ENCODE measurements around the gene ZBTB26.

ZBTB26 gene, protein sequence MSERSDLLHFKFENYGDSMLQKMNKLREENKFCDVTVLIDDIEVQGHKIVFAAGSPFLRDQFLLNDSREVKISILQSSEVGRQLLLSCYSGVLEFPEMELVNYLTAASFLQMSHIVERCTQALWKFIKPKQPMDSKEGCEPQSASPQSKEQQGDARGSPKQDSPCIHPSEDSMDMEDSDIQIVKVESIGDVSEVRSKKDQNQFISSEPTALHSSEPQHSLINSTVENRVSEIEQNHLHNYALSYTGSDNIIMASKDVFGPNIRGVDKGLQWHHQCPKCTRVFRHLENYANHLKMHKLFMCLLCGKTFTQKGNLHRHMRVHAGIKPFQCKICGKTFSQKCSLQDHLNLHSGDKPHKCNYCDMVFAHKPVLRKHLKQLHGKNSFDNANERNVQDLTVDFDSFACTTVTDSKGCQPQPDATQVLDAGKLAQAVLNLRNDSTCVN

DNA sequence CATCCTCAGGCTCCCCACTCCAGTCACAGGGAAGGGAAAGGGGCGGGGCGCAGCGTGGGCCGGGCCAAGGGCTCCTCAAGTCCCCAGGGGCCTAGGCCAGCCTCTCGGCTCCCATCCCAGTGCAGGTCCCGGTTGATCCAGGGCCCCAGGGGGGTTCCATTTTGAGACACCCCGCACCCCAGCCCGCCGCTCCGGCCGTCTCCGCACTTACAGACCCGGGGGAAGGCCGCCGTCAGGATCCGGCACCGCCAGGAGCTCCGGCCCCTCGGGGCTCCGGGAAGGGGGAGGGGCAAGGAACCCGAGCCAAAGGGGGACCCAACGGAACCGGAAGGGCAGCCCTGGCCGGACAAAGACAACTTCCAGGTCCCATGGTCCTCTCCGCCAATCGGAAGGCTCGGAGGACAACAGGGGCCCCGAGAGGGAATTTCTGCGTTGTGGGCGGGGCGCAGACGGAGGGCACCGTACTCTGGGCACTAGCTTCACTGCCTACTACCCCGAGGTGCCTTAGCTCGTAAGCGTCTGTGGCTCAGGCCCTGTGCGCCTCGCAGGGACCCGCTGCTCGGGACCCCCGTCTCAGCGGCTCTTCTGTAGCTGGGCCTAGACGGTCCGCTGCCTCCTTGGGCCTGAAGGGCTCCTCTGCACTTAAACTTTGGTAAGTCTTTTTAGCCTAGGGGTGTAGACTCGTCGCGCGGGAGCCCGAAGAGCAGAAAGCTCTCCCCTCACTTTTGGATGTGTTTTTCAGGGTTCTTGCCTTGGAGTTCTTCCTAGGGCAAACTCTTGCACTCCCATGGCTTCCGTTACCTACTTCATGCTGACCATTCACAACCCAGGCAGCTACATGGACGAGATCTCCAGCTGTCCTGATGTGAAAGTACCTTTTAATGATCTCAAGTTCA lies at the start of gene ZBTB26:
TSS of gene ZBTB26 (minus strand) at position 287 of the 896 bp plus-strand sequence. CDS start 11,578 bp downstream, outside the sequence.
- peak; percentile 98 for DNase-seq

DNA sequence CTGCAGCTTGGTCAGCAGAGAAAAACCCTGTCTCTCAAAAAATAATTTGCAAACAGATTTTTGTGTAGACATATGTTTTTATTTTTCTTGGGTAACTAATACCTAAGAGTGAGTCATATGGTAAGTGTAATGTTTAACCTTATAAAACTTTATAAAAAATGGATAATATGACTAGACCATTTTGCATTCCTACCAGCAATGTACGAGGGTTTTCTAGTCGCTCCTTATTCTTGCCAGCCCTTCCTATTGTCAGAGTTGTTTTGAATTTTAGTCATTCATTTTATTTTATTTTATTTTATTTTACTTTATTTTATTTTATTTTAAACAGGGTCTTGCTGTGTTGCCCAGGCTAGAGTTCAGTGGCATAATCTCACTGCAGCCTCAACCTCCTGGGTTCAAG lies 47.3 kb upstream of the ZBTB26 start:
- no peak for DNase-seq

- no peak for DNase-seq
Measured at GRCh38 chr9:122975196-122975595, 43.9 kb upstream of the ZBTB26 start.

- no peak for DNase-seq
Measured at GRCh38 chr9:122961139-122961538, 29.8 kb upstream of the ZBTB26 start.

- DNase-seq = no peak
Measured at GRCh38 chr9:122955961-122956360, 24.6 kb upstream of the ZBTB26 start.

DNA sequence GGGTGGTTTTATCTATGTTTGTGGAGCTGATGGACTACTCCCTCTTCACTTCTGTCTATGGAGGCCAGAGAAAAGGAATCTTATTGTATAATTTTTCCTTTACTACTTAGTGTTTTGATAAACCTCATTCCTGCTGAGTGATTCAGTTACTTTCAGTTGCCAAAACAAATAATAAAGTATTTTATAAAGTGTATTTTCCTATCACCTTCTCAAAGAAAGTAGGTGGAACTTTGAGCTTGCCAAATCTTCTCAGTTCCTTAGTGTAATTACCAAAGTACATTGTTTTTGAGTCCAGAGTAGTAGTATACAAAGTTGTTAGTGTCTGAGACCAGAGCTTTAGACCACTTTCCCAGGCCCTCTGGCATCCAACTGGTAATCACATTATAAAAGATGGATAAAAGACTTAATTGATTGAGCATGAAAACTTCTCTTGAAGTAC lies 23.0 kb upstream of the ZBTB26 start:
- DNase-seq = no peak

DNA sequence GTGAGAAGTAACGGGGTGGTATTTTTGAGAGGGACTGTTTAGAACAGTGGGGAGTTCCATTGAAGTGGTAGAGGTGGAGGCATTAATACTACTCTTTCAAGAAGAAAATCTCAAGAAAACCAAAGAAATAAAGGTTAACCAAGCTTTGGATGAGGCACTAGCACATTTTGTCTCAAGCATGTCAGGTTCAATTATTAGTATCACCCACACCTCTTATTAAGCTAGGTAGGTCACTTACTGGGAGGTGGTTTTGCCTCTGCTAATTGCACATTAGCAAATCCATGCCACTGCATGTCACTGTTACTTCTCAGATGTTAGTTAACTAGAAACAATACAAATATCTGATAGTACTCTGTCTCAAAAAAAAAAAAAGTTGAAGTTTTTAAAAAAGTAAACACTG lies 19.7 kb upstream of the ZBTB26 start:
- DNase-seq = no peak

DNA sequence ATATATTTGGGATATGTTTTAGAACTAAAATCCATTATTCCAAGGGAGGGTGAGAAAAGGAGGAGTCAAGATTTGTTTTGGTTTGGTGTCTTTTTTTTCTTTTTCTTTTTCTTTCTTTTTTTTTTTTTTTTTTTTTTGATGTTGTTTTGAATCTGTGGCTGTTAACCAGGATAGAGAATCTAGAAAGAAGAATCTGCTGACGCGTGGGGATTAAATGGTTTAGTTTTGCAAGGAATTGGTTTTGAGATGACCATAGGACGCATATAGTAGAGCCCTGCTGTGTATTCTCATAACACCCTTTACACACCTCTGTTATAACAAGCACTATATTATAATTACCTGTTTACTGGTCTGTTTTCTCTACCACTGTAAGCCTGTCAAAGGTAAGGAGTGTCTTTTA lies 19.0 kb upstream of the ZBTB26 start:
- no peak for DNase-seq

- DNase-seq = no peak
Measured at GRCh38 chr9:122949696-122950095, 18.4 kb upstream of the ZBTB26 start.

DNA sequence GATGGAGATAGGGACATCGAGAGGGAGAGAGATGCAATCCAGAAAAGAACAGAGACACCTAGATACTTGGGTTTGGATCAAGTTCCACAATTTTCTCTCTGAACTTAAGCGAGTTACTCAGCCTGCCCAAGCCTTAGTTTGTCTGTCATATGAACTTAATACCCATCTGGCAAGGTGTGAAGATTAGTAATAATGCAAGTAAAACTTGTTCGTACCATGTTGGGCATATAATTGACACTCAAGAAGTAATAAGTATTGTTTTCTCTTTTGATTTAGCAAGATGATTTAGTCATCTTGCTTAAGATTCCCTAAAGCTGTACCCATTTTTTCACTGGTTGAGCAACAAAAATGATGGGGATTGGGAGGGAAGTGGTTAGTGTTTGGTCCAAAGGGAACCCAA lies 17.0 kb upstream of the ZBTB26 start:
- DNase-seq = no peak

GRCh38 chr9:122946461-122947005 lies 15.2 kb upstream of the ZBTB26 start:
- DNase-seq = no peak

DNA sequence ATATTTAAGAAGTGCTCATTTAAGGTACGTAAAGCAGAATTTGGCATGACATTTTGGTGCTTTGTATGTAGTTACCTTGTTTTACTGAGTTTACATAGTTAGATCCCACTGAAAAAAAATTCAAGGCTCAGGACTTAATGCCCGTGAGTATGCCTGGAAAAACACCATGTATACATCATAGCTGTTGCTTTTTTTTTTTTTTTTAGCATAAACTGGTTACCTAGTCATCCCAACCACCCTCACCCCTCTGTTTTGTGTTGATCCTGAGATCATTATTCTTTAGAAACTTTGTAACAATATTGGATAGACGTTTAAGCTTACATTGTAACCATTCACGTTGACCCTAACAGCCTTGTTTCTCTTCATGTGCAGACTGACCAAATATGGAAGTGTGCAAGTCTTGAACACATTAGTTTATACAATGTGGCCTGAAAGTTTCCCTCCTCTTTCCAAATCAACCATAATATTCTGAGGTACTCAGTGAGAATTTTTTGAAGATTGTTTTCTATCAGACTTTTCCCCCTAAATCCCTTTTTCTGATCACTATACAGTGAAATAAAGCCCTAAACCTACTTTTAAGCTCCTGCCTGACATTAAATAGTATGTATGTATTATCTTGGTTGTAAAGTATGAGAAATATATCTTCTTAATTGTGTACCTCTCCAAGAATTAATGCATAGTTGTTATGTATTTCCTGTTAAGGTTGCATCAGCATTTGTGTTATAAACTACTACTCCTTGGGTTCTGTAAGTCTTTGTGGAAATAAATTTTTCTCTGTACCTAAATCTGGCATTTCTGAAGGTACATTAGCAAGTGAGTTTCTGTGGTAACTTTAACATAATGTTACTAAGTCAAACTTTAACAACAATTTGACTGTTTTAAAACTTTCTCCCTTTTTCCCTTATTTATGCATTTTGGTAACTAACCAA lies 13.9 kb upstream of the ZBTB26 start:
- no peak for DNase-seq

GRCh38 chr9:122941582-122942234 lies 10.4 kb upstream of the ZBTB26 start:
- peak; percentile 28 for DNase-seq

GRCh38 chr9:122940749-122941581 lies 9.7 kb upstream of the ZBTB26 start, which contains the start of gene RABGAP1:
Gene RABGAP1, plus strand, starts transcription at chr9:122941020. Its CDS starts 16,040 bp downstream, at chr9:122957060.
- DNase-seq = peak; percentile 100

DNA sequence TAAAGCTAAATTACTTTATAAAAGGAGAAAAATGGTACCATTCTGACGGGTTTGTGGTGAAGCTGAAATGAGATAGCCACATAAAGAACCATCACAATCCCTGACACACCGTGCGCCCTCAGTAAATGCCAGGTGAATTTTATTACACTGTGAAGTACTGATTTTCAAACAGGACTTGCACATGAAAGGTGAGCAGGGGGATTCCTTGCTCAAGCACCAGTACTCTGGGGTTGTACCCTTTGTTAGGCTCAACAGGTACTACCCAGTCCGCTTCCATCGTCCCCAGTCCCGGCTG lies 9.1 kb upstream of the ZBTB26 start:
- no peak for DNase-seq

DNA sequence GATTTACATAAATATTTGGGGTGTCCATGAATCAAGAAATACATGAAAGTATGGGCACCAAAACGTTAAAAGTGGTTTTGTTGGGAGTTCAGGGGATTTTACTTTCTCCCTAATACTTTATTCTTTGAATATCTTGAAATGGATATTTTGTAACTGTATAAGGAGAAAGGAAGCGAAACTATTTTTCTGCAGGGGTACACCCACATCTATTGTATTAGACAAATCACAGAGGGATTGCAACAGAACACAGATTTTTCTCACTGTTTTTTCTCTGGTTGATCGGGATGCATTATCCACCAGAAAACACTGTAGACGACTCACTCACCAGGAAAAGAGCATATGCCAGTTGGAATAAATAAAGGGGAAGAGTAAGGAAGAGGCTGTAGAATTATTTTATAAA lies 8.3 kb upstream of the ZBTB26 start:
- no peak for DNase-seq

DNA sequence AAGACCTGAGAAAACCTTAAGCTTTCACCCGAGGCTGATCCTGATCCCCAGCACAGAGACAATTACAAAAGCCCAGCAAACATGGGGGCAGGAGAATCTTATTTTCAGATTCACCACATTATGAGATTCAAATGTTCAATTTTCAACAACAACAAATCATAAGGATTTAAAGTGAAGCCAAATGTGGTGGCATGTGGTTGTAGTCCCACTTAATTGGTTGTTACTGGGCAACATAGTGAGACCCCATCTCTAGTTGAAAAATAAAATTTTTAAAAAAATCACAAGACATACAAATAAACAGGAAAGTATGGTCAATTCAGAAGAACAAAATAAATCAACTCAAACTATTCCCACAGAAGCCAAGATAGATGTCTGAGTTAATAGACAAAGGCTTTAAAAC lies 5.6 kb upstream of the ZBTB26 start:
- DNase-seq = no peak

- DNase-seq = no peak
Measured at GRCh38 chr9:122936464-122936863, 5.2 kb upstream of the ZBTB26 start.

DNA sequence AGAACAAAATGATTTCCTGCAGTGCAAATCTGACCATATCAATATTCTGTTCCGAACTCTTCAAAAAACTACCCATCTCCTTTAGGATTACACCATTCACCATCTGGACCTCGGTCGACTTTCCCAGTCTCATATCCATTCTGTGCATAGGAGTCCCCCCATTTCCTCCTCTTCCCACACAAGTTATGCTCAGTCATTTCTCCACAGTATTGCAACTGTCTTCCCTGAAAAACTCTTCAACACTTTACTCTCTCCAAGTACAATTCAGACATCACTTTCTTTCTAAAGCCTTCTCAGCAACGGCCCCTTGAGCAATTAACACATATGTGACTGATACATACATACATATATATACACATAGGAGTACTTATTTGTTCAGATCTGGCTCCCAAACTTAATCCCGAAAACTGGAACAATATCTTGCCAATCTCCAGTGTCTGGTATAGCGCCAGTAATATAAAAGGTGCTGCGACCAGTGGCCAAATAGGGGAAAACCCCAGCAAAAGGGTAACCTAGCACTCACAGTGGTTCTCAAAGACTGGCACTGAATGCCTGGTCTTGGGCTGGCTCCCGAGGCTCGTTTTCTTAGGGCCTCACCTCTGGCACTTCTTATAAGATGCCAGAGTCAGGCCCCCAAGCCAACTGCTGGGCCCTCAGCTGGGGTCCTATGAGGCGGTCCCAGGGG lies 629 bp downstream of the ZBTB26 start:
- DNase-seq = peak; percentile 55

DNA sequence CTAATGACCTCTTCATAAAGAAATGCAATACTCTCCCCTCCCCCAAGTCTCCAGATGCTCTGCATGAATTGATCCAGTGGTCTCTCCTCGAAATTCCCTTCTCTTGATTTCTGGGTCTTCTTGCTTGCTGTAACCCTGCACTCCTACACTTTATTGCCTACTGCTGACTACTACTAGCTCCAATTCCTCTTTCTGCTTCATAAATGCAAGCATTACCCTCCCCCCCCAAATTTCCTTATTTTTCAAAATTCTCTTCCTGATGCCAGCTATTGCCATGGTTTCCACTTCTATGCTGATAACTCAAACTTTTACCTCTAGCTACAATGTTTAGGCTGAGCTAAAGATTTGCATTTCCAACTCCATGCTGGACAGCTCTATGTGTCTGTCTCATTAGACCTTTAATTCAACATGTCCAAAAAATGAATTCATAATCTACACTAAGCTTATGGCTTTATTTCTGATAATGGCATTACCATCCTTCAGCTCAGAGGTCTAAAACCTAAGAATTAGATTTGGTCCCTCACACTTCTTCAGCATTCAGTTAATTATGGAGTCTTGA lies 1.4 kb downstream of the ZBTB26 start:
- no peak for DNase-seq
